ENCODE data around the gene SH2D3C. TPM values are rescaled to one million over a fixed set of nuclear protein-coding genes. Genes with fewer than 3 reads are reported as not detected.

Gene SH2D3C
- total RNA-seq, 4 donors from 2014 or later, result 2.6 to 10.1 (median 3.9) TPM

- intact Hi-C loops (cut with DNase I; ENCODE audit: low total_unique reads), result no loop called here
- Histone ChIP-seq H3K4me1 (peaks cover 0 to 3% (median 0%) of the 10 kb centered on the region in 4 donors), H3K27me3 (peaks cover 54% of the 10 kb centered on the region), H3K36me3 (no peaks in the 10 kb centered on the region), H3K9me3 (no peaks in the 10 kb centered on the region), H3K4me3 (no peak overlapping the region), H3K27ac (no peak overlapping the region)
- DNase-seq, result no peak
- TF ChIP-seq CTCF (IDR thresholded peaks at IDR 0.05), result no peak
- no peak for TF ChIP-seq POLR2A (IDR thresholded peaks at IDR 0.05)
- TF ChIP-seq POLR2AphosphoS5 (IDR thresholded peaks at IDR 0.05), result no peak
- no peak for TF ChIP-seq EP300 (IDR thresholded peaks at IDR 0.05; ENCODE audit: low read depth)
- 78% methylated on average over 3 of the region's 3 CpGs; no CpG with 5 or more reads in 1 of the 2 donors for WGBS, 2 donors (ENCODE audit: low coverage in 1 of 2)
- in situ Hi-C loops (cut with MboI; ENCODE audit: low pct_ligation_motif_present in 1 of 4, low pct_unique_long_range_greater_than_20kb in 1 of 4, low sequenced_read_pairs in 3 of 4), result no loop called here
These were observed 22.2 kb downstream of the SH2D3C start for GRCh38 chr9:127756233-127756632.

- no peak overlapping the region for H3K27ac ChIP-seq
These were observed 23.1 kb downstream of the SH2D3C start for GRCh38 chr9:127755061-127756060.

GRCh38 chr9:127754099-127755060, 24.1 kb downstream of the SH2D3C start:
- intact Hi-C loops (cut with DNase I; ENCODE audit: low total_unique reads) (no loop called here), in situ Hi-C loops (cut with MboI; ENCODE audit: low pct_ligation_motif_present in 1 of 4, low pct_unique_long_range_greater_than_20kb in 1 of 4, low sequenced_read_pairs in 3 of 4) (no loop called here)
- Histone ChIP-seq H3K9me3 (no peaks in the 10 kb centered on the region), H3K4me3 (no peak overlapping the region), H3K4me1 (peaks cover 0 to 3% (median 0%) of the 10 kb centered on the region in 4 donors), H3K27me3 (peaks cover 54% of the 10 kb centered on the region), H3K36me3 (no peaks in the 10 kb centered on the region), H3K27ac (no peak overlapping the region)
- no peak for TF ChIP-seq POLR2AphosphoS5 (IDR thresholded peaks at IDR 0.05)
- no peak for TF ChIP-seq CTCF (IDR thresholded peaks at IDR 0.05)
- TF ChIP-seq EP300 (IDR thresholded peaks at IDR 0.05; ENCODE audit: low read depth), result no peak
- no peak for TF ChIP-seq POLR2A (IDR thresholded peaks at IDR 0.05)
- WGBS, 2 donors (ENCODE audit: low coverage in 1 of 2), result 24% methylated on average over 45 of the region's 86 CpGs; no CpG with 5 or more reads in 1 of the 2 donors
- no peak for DNase-seq

More at GRCh38 chr9:127755061-127756060, 23.1 kb downstream of the SH2D3C start:
- Histone ChIP-seq H3K9me3 (no peaks in the 10 kb centered on the region), H3K27me3 (peaks cover 54% of the 10 kb centered on the region), H3K4me1 (peaks cover 0 to 3% (median 0%) of the 10 kb centered on the region in 4 donors), H3K4me3 (no peak overlapping the region), H3K36me3 (no peaks in the 10 kb centered on the region)
- 35 to 55% methylated on average over 6 to 31 of the region's 61 CpGs for WGBS, 2 donors (ENCODE audit: low coverage in 1 of 2)
- no peak for TF ChIP-seq CTCF (IDR thresholded peaks at IDR 0.05)
- no peak for TF ChIP-seq EP300 (IDR thresholded peaks at IDR 0.05; ENCODE audit: low read depth)
- no peak for TF ChIP-seq POLR2AphosphoS5 (IDR thresholded peaks at IDR 0.05)
- no peak for TF ChIP-seq POLR2A (IDR thresholded peaks at IDR 0.05)
- intact Hi-C loops (cut with DNase I; ENCODE audit: low total_unique reads) (no loop called here), in situ Hi-C loops (cut with MboI; ENCODE audit: low pct_ligation_motif_present in 1 of 4, low pct_unique_long_range_greater_than_20kb in 1 of 4, low sequenced_read_pairs in 3 of 4) (no loop called here)
- DNase-seq, result no peak

All from transverse colon (tissue), 4 donors.